ENCODE results near the gene RELL2.

Gene RELL2

GRCh38 chr5:141611289-141611688, 25.5 kb upstream of the RELL2 start:
- no peak overlapping the region for H3K4me3 ChIP-seq (replicated peaks; ENCODE audit: low read depth, low read length)
- DNase-seq (ENCODE audit: extremely low read depth, low read depth) = no peak
- no peak for TF ChIP-seq CTCF (IDR thresholded peaks at IDR 0.05; ENCODE audit: low read depth, low read length, missing control alignments)

GRCh38 chr5:141613344-141613743, 23.5 kb upstream of the RELL2 start:
- no peak overlapping the region for H3K4me3 ChIP-seq (replicated peaks; ENCODE audit: low read depth, low read length)
- no peak for TF ChIP-seq CTCF (IDR thresholded peaks at IDR 0.05; ENCODE audit: low read depth, low read length, missing control alignments)
- no peak for DNase-seq (ENCODE audit: extremely low read depth, low read depth)

GRCh38 chr5:141615991-141616720, 20.6 kb upstream of the RELL2 start:
- TF ChIP-seq CTCF (IDR thresholded peaks at IDR 0.05; ENCODE audit: low read depth, low read length, missing control alignments) = no peak
- H3K4me3 ChIP-seq (replicated peaks; ENCODE audit: low read depth, low read length) = no peak overlapping the region
- DNase-seq (ENCODE audit: extremely low read depth, low read depth) = no peak

GRCh38 chr5:141617128-141617527, 19.7 kb upstream of the RELL2 start:
- H3K4me3 ChIP-seq (replicated peaks; ENCODE audit: low read depth, low read length) = peak overlapping the region; percentile 74
- TF ChIP-seq CTCF (IDR thresholded peaks at IDR 0.05; ENCODE audit: low read depth, low read length, missing control alignments) = no peak

DNA sequence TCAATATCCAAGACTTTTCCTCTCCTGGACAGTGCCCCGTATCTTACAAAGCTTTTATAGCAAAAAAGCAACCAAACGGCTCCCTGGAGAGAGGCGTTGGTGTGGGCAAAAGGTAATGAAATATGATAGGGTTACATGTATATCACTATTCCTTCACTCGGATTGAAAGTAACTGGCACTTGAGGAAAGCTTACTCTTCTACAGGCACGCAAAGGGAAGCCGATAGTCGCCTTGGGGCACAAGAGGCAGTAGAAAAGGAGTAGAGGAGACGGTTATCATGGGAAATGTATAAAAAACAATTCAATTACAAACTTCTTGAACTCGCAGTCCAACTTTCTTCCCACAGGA, 19.1 kb upstream of the RELL2 start:
- no peak for DNase-seq (ENCODE audit: extremely low read depth, low read depth)

More at GRCh38 chr5:141617128-141617527, 19.7 kb upstream of the RELL2 start:
- DNase-seq (ENCODE audit: extremely low read depth, low read depth) = no peak

GRCh38 chr5:141618030-141618803, 18.6 kb upstream of the RELL2 start:
- DNase-seq (ENCODE audit: extremely low read depth, low read depth) = no peak
- no peak for TF ChIP-seq CTCF (IDR thresholded peaks at IDR 0.05; ENCODE audit: low read depth, low read length, missing control alignments)

More for the DNA sequence above, 19.1 kb upstream of the RELL2 start:
- H3K4me3 ChIP-seq (replicated peaks; ENCODE audit: low read depth, low read length) = peak overlapping the region; percentile 74
- no peak for TF ChIP-seq CTCF (IDR thresholded peaks at IDR 0.05; ENCODE audit: low read depth, low read length, missing control alignments)

More at GRCh38 chr5:141618030-141618803, 18.6 kb upstream of the RELL2 start:
- peak overlapping the region; percentile 74 for H3K4me3 ChIP-seq (replicated peaks; ENCODE audit: low read depth, low read length)
